Measurements from ENCODE around the gene APOL4. TPM values are rescaled to one million over a fixed set of nuclear protein-coding genes. Genes with fewer than 3 reads are reported as not detected.
"Not testable (repeated sequence)": the region's sequence is repeated elsewhere in the genome, so short reads cannot be mapped to it uniquely, and the experiment has no call there.

The APOL4 gene
- total RNA-seq, 2 donors from 2014 or later = 0.56 to 1.2 TPM

DNA sequence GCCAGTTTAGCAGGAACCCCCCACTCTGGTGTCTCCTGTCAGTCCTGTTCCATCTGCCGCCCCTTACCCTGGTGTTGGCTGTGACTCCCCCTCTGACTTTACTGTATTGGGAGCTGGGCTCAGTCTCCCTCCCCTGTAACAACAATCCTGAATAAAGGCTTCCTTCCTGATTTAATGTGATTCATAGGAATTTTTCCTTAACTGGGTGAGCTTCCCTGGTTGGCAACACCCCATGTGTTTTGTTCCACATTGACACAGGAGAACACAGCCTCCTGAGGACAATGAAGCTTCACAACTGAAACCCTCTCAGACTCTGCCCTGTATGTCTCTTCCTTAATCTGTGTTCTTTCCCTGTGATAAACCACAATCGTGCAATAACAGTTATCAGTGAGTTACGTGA lies 8.4 kb downstream of the APOL4 start:
- H3K4me3 Mint-ChIP-seq = no peak overlapping the region
- H3K9me3 Mint-ChIP-seq = no peaks in the 10 kb centered on the region
- no peaks in the 10 kb centered on the region for H3K36me3 Mint-ChIP-seq (ENCODE audit: low read depth)
- peaks cover 3% of the 10 kb centered on the region for H3K27me3 Mint-ChIP-seq
- peaks cover 4% of the 10 kb centered on the region for H3K4me1 Mint-ChIP-seq
- H3K27ac Mint-ChIP-seq = no peak overlapping the region
- no peak for ATAC-seq (replicated peaks)

DNA sequence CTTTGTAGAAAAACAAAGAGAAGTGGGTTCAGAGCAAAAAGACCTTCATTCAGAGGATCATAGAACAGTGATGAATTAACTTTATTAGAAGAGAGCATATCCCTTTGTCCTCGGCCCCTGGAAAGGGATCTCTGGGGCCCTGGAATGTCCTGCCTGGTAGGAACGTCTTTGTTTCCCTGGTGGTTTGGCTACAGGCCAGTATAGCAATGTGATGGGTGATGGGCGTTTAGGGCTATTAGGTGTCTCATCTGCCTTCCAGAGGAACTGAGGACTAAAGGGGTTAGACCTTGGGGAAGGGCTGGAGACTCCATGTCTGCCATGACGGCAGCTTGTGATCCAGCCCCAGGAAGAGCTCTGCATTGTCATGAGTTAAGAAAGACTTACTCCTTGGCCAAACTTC lies 9.1 kb downstream of the APOL4 start:
- Mint-ChIP-seq H3K9me3 (no peaks in the 10 kb centered on the region), H3K27ac (no peak overlapping the region), H3K36me3 (ENCODE audit: low read depth) (no peaks in the 10 kb centered on the region), H3K27me3 (peaks cover 3% of the 10 kb centered on the region), H3K4me3 (no peak overlapping the region), H3K4me1 (peaks cover 4% of the 10 kb centered on the region)
- no peak for ATAC-seq (replicated peaks)

DNA sequence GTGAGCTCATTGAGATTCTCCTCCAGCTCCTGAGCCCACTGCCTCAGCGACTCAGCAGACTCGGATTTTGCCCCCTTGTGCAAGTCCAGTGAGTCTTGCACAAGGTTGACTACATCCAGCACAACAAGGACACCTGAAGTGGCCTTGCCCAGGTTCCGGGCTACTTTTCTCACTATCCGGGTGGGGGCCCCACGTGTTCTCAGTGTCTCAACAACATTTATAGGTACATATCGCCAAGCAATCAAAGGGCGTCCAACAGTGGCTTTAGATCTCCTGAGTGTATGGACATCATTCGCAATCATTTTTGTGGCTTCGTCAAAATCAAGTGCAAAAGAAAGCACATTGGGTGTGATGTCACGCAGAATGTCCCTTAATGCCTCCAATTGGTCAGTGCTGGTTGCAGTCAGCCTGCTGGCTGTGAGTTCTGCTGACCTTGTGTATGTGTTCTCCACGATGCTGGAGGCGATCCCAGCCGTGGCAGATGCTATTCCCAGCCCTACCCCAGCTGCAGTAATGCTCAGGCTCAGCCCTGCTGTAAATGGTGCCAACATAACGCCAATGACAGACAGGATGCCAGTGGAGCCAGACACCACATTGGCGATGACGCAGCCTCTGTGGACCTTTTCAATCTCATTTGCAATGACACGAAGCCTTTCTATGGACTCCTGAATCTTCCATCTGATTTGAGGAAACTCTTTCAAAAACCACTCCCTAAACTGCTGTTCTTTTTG lies 10.3 kb downstream of the APOL4 start:
- Mint-ChIP-seq H3K27ac (peak overlapping the region; percentile 30), H3K27me3 (peaks cover 3% of the 10 kb centered on the region), H3K9me3 (no peaks in the 10 kb centered on the region), H3K4me3 (no peak overlapping the region), H3K4me1 (no peaks in the 10 kb centered on the region), H3K36me3 (ENCODE audit: low read depth) (no peaks in the 10 kb centered on the region)
- no peak for ATAC-seq (replicated peaks)

DNA sequence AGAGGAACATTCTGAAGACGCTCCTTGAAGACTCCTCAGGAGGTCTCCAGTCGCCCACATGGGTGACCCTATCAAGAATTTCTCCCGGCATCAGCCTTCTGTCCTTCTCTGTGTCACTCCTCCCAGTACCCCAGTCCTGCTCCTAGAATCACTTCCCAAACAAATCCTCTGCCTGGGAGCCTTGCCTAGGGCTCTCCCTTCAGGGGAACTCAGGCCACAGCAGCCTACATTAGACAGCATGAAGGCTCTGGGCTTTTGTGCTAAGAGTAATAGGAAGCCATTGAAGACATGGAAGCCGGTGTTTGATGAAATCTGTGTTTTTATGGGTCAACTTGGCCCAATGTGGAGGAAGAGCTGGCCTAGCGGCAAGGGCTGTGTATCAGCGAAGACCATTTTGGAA lies 13.7 kb downstream of the APOL4 start:
- not testable (repeated sequence) for H3K27ac Mint-ChIP-seq; H3K27me3 Mint-ChIP-seq; H3K9me3 Mint-ChIP-seq; H3K36me3 Mint-ChIP-seq (ENCODE audit: low read depth); H3K4me1 Mint-ChIP-seq; H3K4me3 Mint-ChIP-seq; ATAC-seq (replicated peaks)

DNA sequence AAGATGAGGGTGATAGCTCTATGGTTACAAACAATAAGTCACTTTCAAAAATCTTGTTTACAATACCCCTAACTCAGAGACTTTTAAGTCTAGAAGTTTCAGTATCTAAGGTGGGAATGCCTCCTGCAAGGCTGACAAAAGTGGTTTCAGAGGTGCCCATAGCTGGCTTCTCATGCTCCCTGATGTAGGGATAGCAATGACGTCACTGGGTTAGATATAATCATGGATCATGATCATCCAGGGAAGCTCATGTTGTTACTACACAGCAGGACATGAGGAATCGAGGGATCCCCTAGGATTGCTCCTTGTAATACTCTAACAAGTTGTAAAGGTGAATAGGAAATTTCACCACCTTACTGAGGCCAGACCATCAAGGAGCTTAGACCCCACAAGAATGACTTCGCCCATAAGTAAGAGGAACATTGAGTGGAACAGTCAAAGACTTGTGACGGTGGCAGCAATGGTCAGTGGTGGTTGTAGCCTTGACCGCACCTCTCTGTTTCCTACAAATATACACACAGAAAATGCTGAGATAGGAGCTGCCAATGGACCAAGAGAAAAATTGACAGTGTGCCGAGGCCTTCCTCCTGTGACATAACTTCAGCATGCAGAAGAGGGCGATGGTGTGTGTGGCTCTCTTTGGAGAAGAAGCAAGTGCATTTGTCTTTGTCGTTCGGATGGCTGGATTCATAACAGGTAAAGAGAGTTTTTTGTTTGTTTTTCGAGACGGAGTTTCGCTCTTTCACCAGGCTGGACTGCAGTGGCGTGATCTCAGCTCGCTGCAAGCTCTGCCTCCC lies 15.6 kb downstream of the APOL4 start:
- H3K9me3 Mint-ChIP-seq = no peaks in the 10 kb centered on the region
- H3K27me3 Mint-ChIP-seq = no peaks in the 10 kb centered on the region
- H3K27ac Mint-ChIP-seq = no peak overlapping the region
- ATAC-seq (replicated peaks) = no peak
- no peaks in the 10 kb centered on the region for H3K4me1 Mint-ChIP-seq
- H3K36me3 Mint-ChIP-seq (ENCODE audit: low read depth) = no peaks in the 10 kb centered on the region
- no peak overlapping the region for H3K4me3 Mint-ChIP-seq

DNA sequence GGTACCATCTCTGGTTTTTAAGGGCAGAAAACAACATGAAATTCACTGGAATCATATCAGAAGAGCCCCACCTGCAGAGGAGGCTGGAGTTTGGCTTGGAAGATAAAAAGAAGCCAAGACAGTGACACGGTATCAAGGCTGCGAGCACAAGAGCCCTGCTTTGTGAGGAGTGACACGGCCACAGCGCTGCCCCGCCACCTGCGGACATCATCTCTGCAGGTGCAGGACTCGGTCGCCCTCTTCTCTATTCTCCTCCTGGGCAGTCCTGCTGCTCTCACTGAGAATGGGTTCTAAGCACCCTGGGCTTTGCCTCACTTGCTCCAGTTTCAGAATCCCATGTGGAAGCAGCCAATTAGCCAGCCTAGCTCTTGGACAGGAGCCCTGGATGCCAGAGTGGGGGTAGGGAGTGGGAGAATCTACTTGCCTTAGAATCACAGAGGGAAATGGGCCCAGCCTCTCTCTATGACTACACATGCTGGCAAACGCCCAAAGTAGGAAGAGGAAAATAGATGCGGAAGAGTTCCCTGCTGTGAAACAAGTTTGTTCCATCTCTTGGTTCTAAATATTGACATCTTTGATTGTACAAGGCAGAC lies 17.1 kb downstream of the APOL4 start:
- Mint-ChIP-seq H3K36me3 (ENCODE audit: low read depth) (no peaks in the 10 kb centered on the region), H3K9me3 (no peaks in the 10 kb centered on the region), H3K27ac (peak overlapping the region; percentile 38), H3K27me3 (no peaks in the 10 kb centered on the region), H3K4me1 (peaks cover 4% of the 10 kb centered on the region), H3K4me3 (no peak overlapping the region)
- no peak for ATAC-seq (replicated peaks)

GRCh38 chr22:36183446-36183845 lies 18.2 kb downstream of the APOL4 start:
- ATAC-seq (replicated peaks) = no peak
- H3K4me1 Mint-ChIP-seq = peaks cover 4% of the 10 kb centered on the region
- no peaks in the 10 kb centered on the region for H3K36me3 Mint-ChIP-seq (ENCODE audit: low read depth)
- H3K4me3 Mint-ChIP-seq = no peak overlapping the region
- H3K27ac Mint-ChIP-seq = no peak overlapping the region
- no peaks in the 10 kb centered on the region for H3K9me3 Mint-ChIP-seq
- H3K27me3 Mint-ChIP-seq = no peaks in the 10 kb centered on the region

GRCh38 chr22:36182857-36183256 lies 18.8 kb downstream of the APOL4 start:
- Mint-ChIP-seq H3K4me3 (no peak overlapping the region), H3K27ac (no peak overlapping the region), H3K4me1 (peaks cover 4% of the 10 kb centered on the region), H3K36me3 (ENCODE audit: low read depth) (no peaks in the 10 kb centered on the region), H3K9me3 (no peaks in the 10 kb centered on the region), H3K27me3 (no peaks in the 10 kb centered on the region)
- ATAC-seq (replicated peaks) = no peak

DNA sequence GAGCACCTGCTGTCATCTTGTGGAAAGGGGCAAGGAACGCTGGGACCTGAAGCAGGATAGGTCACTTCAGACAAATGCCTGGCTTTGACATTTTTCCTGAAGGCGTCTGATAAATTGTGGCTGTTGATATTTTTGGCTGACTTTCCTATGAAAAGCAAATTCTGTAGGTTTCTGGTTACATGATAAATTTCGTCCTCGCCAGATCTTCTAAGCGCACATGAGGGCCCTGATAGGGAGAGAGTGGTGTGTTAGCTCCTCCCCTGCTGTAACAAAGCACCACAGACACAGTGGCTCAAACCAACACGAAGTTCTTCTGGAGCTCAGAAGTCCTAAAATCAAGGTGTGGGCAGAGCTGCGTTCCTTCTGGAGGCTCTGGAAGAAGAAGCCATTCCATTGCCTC lies 19.6 kb downstream of the APOL4 start:
- H3K4me3 Mint-ChIP-seq = no peak overlapping the region
- ATAC-seq (replicated peaks) = no peak
- H3K27ac Mint-ChIP-seq = no peak overlapping the region
- H3K9me3 Mint-ChIP-seq = peaks cover 4% of the 10 kb centered on the region
- peaks cover 9% of the 10 kb centered on the region for H3K4me1 Mint-ChIP-seq
- no peaks in the 10 kb centered on the region for H3K36me3 Mint-ChIP-seq (ENCODE audit: low read depth)
- H3K27me3 Mint-ChIP-seq = no peaks in the 10 kb centered on the region

GRCh38 chr22:36180928-36181327 lies 20.7 kb downstream of the APOL4 start:
- peaks cover 11% of the 10 kb centered on the region for H3K4me1 Mint-ChIP-seq
- H3K9me3 Mint-ChIP-seq = peaks cover 7% of the 10 kb centered on the region
- H3K27ac Mint-ChIP-seq = no peak overlapping the region
- no peak for ATAC-seq (replicated peaks)
- H3K27me3 Mint-ChIP-seq = no peaks in the 10 kb centered on the region
- H3K36me3 Mint-ChIP-seq (ENCODE audit: low read depth) = no peaks in the 10 kb centered on the region
- H3K4me3 Mint-ChIP-seq = no peak overlapping the region

- ATAC-seq (replicated peaks) = peak; percentile 96
- H3K4me1 Mint-ChIP-seq = peaks cover 11% of the 10 kb centered on the region
- no peaks in the 10 kb centered on the region for H3K36me3 Mint-ChIP-seq (ENCODE audit: low read depth)
- peaks cover 7% of the 10 kb centered on the region for H3K9me3 Mint-ChIP-seq
- H3K4me3 Mint-ChIP-seq = no peak overlapping the region
- H3K27me3 Mint-ChIP-seq = no peaks in the 10 kb centered on the region
- no peak overlapping the region for H3K27ac Mint-ChIP-seq
Observed at GRCh38 chr22:36180038-36180880, 21.4 kb downstream of the APOL4 start.

GRCh38 chr22:36177160-36177559 lies 24.4 kb downstream of the APOL4 start:
- Mint-ChIP-seq H3K36me3 (ENCODE audit: low read depth) (no peaks in the 10 kb centered on the region), H3K4me3 (no peak overlapping the region), H3K4me1 (peaks cover 11% of the 10 kb centered on the region), H3K27me3 (no peaks in the 10 kb centered on the region), H3K9me3 (peaks cover 7% of the 10 kb centered on the region), H3K27ac (no peak overlapping the region)
- peak; percentile 72 for ATAC-seq (replicated peaks)

GRCh38 chr22:36175892-36176291 lies 25.7 kb downstream of the APOL4 start:
- no peaks in the 10 kb centered on the region for H3K27me3 Mint-ChIP-seq
- H3K36me3 Mint-ChIP-seq (ENCODE audit: low read depth) = no peaks in the 10 kb centered on the region
- H3K27ac Mint-ChIP-seq = no peak overlapping the region
- ATAC-seq (replicated peaks) = no peak
- H3K4me3 Mint-ChIP-seq = no peak overlapping the region
- H3K9me3 Mint-ChIP-seq = peaks cover 7% of the 10 kb centered on the region
- H3K4me1 Mint-ChIP-seq = peaks cover 11% of the 10 kb centered on the region

DNA sequence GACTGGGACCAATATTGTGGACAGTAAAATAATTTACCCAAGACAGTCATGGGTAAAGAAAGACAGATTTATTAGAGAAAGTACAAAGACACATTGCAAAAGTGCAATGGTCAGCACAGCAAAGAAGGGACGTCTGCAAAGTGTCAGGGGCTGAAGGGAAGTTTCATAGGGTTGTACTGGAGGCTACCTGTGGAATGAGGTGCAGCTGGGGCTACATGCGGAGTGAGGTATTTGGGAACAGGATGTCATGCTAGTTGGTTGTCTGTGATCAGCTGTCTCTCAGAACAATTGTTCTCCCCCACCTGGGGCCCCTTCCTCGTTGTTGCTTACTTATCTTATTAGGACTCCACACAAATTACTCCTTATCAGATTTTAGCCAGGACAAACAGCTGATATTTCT lies 29.7 kb downstream of the APOL4 start:
- Mint-ChIP-seq H3K27ac (no peak overlapping the region), H3K4me3 (no peak overlapping the region), H3K9me3 (peaks cover 1% of the 10 kb centered on the region)

More for the DNA sequence above, 29.7 kb downstream of the APOL4 start:
- no peaks in the 10 kb centered on the region for H3K36me3 Mint-ChIP-seq (ENCODE audit: low read depth)
- no peaks in the 10 kb centered on the region for H3K27me3 Mint-ChIP-seq
- no peak for ATAC-seq (replicated peaks)
- peaks cover 11% of the 10 kb centered on the region for H3K4me1 Mint-ChIP-seq

Measured in activated T-helper 17 cell treated with anti-CD3 and anti-CD28 coated beads, Interleukin-2, amount 50 U/mL, for 72 hours (primary cell).